ENCODE data around the gene NRG2.
A peak's percentile ranks its signal among the peaks of the same experiment; 100 is the strongest.

NRG2 gene

GRCh38 chr5:139926797-139927503, 116.1 kb downstream of the NRG2 start:
- DNase-seq: no peak

GRCh38 chr5:139925650-139926640, 117.2 kb downstream of the NRG2 start:
- no peak for DNase-seq

DNA sequence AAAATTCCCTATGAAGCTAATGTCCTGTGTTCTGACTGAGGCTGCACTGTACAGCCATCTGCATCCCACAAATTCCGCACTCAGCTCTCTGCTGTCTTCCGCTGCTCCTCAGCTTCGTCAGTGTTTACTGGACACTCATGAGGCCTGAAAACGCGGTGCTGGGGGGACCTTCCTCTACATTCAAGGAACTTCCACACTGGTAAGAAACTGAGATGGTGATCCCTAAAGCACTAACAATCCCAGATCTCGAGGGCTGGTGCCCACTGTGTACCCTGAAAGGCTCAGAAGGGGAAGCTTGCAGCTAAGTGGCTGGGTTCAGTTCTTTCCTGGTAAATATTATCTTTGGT, 117.9 kb downstream of the NRG2 start:
- DNase-seq: no peak

DNA sequence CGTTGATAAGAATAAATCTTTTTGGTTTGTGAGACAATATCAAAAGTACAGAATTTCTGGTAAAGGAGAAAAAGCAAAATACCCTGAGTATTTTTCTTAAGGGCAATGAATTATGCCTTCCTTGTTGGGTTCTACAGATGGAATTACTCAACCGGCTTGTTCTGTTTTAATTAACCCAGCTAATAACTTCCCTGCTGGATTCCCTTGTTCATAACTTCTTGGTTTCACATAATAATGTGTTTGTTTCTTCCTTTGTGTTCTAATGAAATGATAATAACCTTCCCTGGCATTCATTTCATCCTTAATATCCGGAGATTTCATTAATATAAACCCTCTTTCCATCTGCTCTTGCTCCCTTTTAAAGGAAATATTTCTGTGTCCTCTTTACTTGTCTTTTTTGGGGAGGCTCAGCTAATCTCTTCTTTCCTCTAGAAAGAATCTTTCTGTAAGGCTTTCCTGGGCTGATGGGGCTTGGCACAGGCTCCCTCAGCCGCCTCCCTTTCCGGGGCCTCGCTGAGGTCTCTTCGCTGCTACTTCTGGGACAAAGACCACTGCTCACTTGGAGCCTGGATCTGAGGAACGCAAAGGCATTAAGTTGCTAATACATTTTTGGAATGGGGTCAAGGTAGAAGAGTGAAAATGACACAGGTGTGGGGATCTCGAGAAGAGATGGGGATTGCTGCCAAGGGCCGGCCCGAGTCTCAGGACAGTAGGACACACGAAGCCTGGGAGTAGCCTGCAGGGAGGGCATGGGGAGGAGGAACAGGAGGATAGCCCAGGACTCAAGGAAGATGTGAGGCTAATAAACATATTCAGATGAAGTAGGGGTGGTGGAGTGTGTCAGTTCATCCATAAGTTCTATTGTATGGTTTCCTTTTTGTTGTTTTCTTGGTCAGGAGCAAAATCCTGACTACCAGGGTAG, 118.5 kb downstream of the NRG2 start:
- DNase-seq: no peak

DNA sequence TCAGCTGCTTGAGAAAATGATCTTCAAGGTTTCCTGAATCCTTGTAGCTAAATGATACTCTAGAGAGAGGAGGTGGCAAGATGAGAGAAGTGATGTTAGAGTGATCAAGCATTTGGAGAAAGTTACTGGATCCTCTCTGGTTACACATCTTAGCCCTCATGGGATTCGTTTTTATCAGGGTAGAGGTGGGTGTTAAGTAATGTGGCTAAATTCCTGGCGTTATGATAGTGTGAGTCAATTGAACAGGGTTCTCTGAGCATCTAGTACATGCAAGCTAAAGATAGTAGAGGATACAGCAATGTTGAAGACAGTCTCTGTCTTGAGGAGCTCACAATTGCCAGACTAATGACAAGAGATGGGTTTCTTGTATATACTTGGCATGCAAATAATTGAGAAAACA, 123.8 kb downstream of the NRG2 start:
- no peak for DNase-seq

DNA sequence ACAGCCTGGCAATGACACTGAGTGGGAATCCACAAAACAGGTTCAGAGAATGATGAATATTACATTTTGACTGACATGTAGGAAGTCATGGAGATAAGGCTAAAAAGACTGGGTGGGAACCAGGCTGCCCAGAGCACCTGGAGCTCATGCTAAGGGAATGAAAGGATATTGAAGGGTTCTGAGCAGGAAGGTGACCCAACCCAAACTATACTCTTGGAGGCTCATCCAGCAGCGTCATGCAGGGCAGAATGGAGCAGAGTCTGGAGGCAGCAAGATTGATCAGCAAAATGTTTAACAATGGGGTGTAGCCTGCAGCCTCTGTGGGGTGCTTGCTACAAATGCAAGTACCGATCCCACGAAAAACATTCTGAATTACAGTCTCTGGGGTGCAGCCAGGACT, 127.3 kb downstream of the NRG2 start:
- DNase-seq: no peak

- DNase-seq: no peak
Observed at GRCh38 chr5:139915266-139915665, 127.8 kb downstream of the NRG2 start.

DNA sequence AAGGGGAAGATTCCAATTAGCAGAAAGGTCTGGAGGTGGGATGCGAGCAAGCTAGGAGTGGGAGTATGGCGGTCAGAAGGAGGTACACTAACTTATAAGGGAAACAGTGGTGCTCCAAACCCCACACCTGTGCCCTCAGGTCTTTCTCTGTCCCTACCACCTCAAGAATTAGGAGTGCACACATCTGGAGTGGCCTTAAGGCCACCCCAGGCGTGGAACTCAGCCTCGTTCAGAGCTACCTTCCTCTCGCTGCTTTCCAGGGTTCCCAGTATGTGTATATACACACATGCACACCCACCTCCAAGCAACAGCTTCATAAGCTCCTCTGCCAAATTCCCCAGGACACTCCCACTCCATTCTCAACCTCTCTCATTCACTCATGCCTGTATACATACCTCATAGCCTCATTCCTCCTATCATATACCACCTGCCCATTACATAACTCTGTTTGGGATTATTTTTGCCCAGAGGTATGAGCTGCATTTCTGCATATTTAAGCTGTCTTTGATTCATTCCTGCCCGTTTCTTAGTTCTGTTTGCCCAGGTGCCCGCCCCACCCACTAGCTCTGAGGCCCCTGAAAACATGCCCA, 128.8 kb downstream of the NRG2 start:
- DNase-seq: no peak

GRCh38 chr5:139912804-139913203, 130.3 kb downstream of the NRG2 start:
- no peak for DNase-seq

GRCh38 chr5:139912158-139912557, 130.9 kb downstream of the NRG2 start:
- DNase-seq: no peak

DNA sequence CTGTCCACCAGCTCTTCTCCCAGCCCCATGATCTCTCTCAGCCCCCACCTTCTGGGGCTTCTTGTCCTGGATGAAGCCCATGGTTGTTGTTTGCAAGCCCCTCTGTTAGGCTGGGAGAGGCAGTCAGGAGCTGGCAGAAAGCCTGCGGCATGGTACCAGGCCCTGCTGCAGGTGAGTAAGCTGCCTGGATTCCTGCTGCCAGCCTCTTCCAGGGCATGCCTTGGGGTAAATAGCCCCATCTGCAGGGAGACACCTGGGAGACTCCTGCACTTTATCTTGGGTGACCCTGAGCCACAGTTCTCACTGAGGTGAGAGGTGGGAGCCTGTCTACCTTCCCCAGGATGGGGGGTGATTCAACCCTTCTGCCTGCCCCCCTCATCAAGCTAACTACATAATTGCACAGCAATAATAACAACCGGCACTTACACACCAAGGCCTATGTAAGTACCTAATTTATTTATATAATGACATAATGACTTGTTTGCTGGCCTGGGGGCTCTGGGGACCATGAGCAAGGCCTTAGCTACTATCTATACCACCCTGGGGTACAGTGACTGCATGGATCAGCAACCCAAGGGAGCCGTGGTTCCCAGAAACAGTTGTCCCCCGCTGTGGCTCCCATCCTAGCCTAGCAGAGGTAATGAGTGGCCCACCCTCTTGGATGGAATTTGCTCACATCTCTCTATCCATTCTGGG, 131.5 kb downstream of the NRG2 start:
- no peak for DNase-seq

- DNase-seq: no peak
Observed at GRCh38 chr5:139910901-139911300, 132.2 kb downstream of the NRG2 start.

DNA sequence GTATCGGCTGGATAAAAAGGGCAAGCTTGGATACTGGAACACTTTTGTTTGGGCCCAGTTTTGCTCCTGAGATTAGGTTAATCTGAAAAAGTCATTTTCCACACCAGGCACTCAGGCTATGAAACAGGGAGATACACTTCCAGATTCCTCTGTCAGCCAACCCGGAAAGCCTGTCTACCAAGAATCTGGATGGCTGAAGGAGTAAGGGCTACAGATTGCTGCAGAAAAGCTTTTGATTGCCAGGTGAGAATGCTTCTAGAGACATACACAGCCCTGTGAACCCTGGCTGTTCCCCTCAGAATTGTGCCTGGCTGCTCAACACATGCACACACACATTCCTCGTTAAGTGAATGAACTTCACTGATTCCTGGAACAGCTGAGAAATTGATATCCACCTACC, 133.1 kb downstream of the NRG2 start:
- DNase-seq: no peak

DNA sequence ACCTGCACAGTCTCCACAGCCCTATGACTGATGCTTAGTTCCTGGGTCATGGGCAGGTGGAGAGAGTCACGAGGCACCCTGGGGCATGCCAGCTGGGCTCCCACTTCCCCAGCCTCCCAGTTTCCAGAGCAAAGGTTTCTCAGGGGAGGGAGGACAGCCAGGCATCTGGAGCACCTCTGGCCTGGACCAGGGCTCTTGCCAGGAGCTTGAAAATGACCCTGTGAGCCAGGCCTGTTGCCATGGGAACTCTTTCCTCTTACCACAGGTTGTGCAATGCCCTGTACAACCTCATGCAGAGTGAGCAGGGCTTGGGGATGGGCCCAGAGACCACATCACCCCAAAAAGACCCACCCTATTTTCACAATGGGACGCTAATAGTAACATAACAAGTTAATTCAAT, 134.3 kb downstream of the NRG2 start:
- DNase-seq: no peak

- no peak for DNase-seq
Observed at GRCh38 chr5:139906661-139907060, 136.4 kb downstream of the NRG2 start.

DNA sequence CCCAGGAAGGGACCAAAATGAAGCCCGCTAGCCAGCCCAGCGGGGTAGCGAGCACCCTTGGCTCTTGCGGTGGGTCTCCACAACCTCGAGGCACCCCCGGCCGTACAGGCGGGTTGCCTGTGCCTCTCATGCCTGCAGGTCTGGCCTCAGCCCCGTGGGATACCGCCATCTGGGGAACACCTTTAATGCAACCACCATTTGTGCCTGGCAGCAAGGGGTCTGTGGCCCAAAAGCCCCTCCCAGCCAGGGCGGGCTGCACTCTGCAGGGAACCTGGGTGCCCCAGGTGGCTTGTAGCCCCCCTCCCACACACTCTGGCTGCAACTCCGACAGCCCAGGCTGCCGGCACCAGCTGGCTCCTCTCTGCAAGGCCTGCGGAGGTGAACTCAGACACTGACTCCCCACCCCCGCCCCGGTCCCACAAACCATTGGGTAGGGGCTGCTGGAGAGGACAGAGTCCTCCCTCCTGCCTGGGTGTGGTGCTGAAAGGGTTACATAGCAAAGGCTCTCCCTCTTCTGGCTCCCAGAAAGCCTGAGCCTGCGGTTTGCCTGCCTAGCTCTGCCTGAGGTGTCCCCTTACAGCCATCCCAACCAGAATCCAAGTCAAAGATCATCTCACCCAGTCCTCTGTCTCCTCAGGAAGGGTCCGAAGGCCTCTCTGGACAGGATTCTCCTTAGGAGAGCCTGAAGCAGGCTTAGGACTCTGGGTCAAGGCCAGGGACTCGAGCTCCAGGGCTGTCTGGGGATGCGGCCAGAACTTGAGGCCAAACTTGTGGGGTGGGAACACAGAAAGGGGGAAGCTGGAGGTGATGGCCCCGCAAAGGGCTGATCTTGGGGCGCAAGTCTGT, 138.1 kb downstream of the NRG2 start:
- no peak for DNase-seq

DNA sequence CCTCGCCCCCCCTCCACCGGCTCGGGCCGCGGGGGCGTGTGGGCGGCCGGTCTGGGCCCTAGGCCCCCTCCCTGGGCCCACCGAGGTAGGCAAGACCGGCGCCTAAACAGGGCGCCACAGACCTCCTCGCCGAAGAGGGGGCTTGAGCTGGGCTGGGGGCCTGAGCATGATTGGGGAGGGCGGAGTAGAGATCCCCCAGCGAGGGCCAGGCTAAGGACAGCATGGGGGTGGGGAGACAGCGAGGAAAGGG, 138.6 kb downstream of the NRG2 start:
- no peak for DNase-seq

GRCh38 chr5:139903795-139904565, 139.1 kb downstream of the NRG2 start:
- DNase-seq: peak; percentile 40

- no peak for DNase-seq
Observed at GRCh38 chr5:139903450-139903794, 139.7 kb downstream of the NRG2 start.

DNA sequence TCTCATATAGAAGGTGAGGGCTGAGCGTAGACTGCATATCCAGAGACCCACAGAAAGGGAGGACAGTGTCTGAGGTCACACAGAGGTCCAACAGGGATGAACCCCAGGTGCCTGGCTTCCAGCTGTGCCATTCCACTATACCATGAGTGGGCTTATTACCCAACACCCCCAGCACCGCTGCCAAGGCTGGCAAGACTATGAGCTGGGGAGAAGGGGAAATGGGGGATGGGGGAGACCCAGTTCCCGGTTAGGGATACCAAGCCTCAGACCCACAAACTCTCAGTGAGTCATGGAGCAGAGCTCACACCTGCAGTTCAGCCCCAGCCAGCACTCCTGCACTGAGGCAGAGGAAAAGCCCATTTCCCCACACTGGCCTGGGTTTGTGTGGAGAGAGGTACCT, 141.1 kb downstream of the NRG2 start:
- DNase-seq: no peak

GRCh38 chr5:139901251-139901575, 141.9 kb downstream of the NRG2 start:
- no peak for DNase-seq

Measured in COR-L47 (cell line).